ENCODE measurements around the gene FLNA. TPM values are rescaled to one million over a fixed set of nuclear protein-coding genes. Genes with fewer than 3 reads are reported as not detected.
"Not testable (repeated sequence)": the region's sequence is repeated elsewhere in the genome, so short reads cannot be mapped to it uniquely, and the experiment has no call there.

The FLNA gene
- total RNA-seq, 1 donor from 2014 or later: 406 TPM

GRCh38 chrX:154308108-154308946 is 66.1 kb downstream of the FLNA start:
- peak; percentile 40 for DNase-seq

DNA sequence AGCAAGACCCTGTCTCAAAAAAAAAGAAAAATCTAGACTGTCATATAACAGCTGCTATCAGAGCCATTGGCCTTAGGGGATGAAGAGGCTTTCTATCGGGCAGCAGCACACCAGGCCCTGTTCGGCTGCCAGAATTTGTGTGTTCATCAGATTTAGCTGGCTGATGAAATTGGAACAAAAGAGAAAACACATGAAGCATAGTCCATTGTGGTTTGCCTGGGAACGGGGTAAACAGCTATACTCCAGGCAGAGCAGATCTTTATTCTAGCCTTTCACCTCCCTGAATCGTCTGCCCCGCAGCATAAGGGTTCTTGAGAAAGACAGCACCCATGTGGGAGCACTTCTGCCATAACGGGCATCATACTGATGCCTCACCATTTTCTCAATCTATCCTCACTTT is 67.2 kb downstream of the FLNA start:
- DNase-seq: no peak

DNA sequence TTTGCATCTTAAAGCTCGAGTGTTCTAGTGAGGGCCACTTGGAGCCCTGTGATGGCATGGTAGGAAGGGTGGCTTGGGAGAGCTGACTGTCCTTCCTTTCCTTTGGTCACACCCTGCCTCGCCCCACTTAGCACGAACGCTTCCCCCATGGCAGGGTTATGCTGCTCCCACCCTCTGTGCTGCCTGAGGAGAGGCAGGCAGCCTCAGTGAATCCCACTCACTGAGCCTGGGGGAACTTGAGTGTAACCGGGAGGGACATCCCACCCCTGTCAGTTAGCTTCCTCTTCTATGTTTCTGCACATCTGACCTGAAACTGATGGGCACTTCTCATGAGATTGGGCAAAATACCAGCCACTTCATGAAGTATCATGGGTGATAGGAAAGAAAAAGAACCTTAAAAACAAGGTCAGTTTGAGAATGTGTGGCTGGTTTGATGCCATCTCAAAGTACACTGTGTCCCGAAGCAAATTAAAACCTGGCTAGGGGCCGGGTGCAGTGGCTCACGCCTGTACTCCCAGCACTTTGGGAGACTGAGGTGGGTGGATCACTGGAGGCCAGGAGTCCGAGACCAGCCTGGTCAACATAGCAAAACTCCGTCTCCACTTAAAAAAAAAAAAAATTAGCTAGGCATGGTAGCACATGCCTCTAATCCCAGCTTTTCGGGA is 68.8 kb downstream of the FLNA start:
- DNase-seq: no peak

GRCh38 chrX:154304846-154305245 is 69.6 kb downstream of the FLNA start:
- DNase-seq: no peak

DNA sequence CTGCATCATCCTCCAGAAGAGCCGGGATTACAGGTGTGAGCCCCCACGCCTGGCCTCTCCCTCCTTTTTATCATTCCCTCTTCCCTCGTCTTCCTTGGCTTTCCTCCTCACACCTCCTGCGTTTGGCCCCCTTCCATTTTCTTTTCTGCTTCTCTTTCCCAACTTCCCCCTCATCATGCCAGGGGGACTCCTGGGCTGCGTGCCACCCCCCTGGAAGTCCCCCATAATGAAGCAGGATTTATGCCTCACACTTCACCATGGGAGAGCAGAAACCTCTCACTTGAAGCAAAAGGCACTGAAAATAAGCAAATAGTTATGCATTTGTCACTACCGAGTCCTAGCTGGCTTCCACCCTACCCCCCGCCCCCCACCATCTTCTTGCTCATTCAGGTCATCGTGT is 71.0 kb downstream of the FLNA start:
- DNase-seq: no peak

- DNase-seq: not testable (repeated sequence)
Measured at GRCh38 chrX:154302998-154303397, 71.4 kb downstream of the FLNA start.

- no peak for DNase-seq
Measured at GRCh38 chrX:154300816-154301215, 73.6 kb downstream of the FLNA start.

Small RNA genes lying within 50 kb of the gene (small RNA-seq; reads per million reads assigned to genes)
- not detected for gene SNORA70 (ENCODE audit: low replicate concordance)

Other genes starting within 250 kb of the FLNA start
- gene OPN1LW, start 230.4 kb downstream of the FLNA start, total RNA-seq: not detected
- not detected for gene OPN1MW, start 192.0 kb downstream of the FLNA start, total RNA-seq
- not detected for gene OPN1MW2, start 154.9 kb downstream of the FLNA start, total RNA-seq
- not detected for gene OPN1MW3, start 117.1 kb downstream of the FLNA start, total RNA-seq
- gene TEX28, start 79.5 kb downstream of the FLNA start, total RNA-seq: not detected
- gene TKTL1, start 78.8 kb downstream of the FLNA start, total RNA-seq: 1.6 TPM
- gene EMD, start 4.7 kb upstream of the FLNA start, total RNA-seq: 23.1 TPM
- gene RPL10, start 23.7 kb upstream of the FLNA start, total RNA-seq: 9,585 TPM
- gene DNASE1L1, start 34.6 kb upstream of the FLNA start, total RNA-seq: 49.2 TPM
- gene TAFAZZIN, start 36.9 kb upstream of the FLNA start, total RNA-seq: 17.0 TPM
- 81.8 TPM for gene ATP6AP1, start 54.0 kb upstream of the FLNA start, total RNA-seq
- gene GDI1, start 62.5 kb upstream of the FLNA start, total RNA-seq: 91.6 TPM
- 27.5 TPM for gene FAM50A, start 69.5 kb upstream of the FLNA start, total RNA-seq
- gene PLXNA3, start 83.6 kb upstream of the FLNA start, total RNA-seq: 15.4 TPM
- gene LAGE3, start 104.6 kb upstream of the FLNA start, total RNA-seq: 23.8 TPM
- 71.7 TPM for gene UBL4A, start 112.0 kb upstream of the FLNA start, total RNA-seq
- gene SLC10A3, start 116.0 kb upstream of the FLNA start, total RNA-seq: 16.3 TPM
- 20.6 TPM for gene FAM3A, start 141.6 kb upstream of the FLNA start, total RNA-seq
- gene G6PD, start 172.2 kb upstream of the FLNA start, total RNA-seq: 15.0 TPM
- 14.0 TPM for gene IKBKG, start 173.0 kb upstream of the FLNA start, total RNA-seq
- not detected for gene CTAG1A, start 210.5 kb upstream of the FLNA start, total RNA-seq
- gene CTAG1B, start 244.6 kb upstream of the FLNA start, total RNA-seq: not detected

Data from tongue (tissue), 3 donors.